ENCODE measurements around the gene SOS2.

DNA sequence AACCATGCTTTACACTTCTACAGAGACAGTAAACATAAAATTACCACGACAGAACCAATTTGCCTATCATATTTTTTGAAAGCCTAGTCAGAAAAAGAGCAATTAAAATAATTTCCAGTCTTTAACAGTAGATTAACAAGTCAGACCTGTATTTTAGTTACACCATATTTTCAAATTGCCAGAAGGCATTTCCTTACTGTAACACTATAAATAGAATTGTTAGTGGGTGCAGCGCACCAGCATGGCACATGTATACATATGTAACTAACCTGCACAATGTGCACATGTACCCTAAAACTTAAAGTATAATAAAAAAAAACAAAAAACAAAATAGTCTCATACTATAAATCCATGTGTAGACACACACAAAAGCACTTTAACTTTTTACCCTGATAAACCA, 16.0 kb downstream of the SOS2 start:
- TF ChIP-seq, protein P1, sequence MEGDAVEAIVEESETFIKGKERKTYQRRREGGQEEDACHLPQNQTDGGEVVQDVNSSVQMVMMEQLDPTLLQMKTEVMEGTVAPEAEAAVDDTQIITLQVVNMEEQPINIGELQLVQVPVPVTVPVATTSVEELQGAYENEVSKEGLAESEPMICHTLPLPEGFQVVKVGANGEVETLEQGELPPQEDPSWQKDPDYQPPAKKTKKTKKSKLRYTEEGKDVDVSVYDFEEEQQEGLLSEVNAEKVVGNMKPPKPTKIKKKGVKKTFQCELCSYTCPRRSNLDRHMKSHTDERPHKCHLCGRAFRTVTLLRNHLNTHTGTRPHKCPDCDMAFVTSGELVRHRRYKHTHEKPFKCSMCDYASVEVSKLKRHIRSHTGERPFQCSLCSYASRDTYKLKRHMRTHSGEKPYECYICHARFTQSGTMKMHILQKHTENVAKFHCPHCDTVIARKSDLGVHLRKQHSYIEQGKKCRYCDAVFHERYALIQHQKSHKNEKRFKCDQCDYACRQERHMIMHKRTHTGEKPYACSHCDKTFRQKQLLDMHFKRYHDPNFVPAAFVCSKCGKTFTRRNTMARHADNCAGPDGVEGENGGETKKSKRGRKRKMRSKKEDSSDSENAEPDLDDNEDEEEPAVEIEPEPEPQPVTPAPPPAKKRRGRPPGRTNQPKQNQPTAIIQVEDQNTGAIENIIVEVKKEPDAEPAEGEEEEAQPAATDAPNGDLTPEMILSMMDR (IDR thresholded peaks at IDR 0.05; ENCODE audit: low read length): no peak
- no peak for TF ChIP-seq EZH2 (optimal IDR thresholded peaks at IDR 0.05; ENCODE audit: low read depth, low read length)

Measured in MM.1S (cell line).